Adrenal gland (tissue), 5 donors: ENCODE results near the gene EXOSC3.

Experiments
- CTCF ChIP-seq, 6 experiments: fragments of 450-650 bp in 4 of 6; fragments of 200-600 bp in 2 of 6; sonication (generic) in 1 of 6; IDR thresholded peaks; 1 replicate in 5 of 6; 2 replicates in 1 of 6; pipeline versions ENCODE4 v1.5.1 to v1.8.0; 2016 to 2021; ENCODE audit warnings: antibody characterized with exemption in 6 of 6, mild to moderate bottlenecking in 2 of 6, moderate library complexity in 1 of 6
- POLR2A ChIP-seq, 2 donors: fragments of 450-650 bp; IDR thresholded peaks; one replicate each; pipeline ENCODE4 v1.6.1; 2017; ENCODE audit warnings: antibody characterized with exemption in 2 of 2, mild to moderate bottlenecking in 2 of 2, moderate library complexity in 1 of 2
- donor health status: DM: no; HTN: no; CAD: no.

GRCh38 chr9:37790096-37790495 is 5.2 kb upstream of the EXOSC3 start:
- TF ChIP-seq CTCF (IDR thresholded peaks at IDR 0.05) (no peak), POLR2A (IDR thresholded peaks at IDR 0.05) (no peak)
